ENCODE results near the gene NEURL1B.

DNA sequence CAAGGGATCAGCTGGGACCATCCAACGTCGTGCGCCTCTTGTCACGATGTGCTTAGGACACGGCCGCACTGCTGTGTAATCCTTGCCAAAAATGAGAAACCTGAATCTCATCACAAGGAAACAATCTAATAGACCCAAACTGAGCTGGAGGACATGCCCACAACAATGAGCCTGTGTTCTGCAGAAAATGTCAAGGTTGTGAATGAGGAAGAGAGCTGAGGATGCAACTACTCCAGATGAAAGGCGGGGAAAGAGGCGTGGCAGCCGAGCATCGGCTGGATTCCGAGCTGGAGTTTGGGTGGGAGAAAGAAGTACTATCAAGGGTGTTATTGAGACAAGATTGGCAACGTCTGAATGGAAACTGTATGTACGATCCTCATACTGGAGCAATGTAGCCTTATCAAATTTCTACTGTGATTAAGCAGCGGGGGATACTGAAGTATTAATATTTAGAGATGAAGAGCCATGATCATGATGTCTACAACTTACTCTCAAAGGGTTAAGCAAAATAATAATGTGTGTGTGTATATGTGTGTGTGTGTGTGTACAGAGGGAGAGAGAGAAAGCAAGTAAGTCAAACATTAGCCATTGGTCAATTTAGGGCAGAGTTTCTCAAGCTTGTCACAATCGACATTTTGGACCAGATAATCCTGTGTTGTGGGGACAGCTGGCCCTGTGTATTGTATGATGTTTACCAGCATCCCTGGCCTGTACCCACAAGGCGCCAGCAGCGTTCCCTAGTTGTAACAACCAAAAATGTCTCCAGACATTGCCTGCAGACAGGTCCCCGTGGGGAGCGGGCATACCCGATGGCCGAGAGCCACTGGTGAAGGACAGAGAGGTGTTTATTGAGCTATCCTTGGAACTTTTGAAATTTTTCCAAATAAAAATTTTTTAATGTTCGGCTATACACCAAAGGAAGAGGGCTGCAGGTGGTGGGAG lies 83.5 kb downstream of the NEURL1B start:
- TF ChIP-seq, protein P1, sequence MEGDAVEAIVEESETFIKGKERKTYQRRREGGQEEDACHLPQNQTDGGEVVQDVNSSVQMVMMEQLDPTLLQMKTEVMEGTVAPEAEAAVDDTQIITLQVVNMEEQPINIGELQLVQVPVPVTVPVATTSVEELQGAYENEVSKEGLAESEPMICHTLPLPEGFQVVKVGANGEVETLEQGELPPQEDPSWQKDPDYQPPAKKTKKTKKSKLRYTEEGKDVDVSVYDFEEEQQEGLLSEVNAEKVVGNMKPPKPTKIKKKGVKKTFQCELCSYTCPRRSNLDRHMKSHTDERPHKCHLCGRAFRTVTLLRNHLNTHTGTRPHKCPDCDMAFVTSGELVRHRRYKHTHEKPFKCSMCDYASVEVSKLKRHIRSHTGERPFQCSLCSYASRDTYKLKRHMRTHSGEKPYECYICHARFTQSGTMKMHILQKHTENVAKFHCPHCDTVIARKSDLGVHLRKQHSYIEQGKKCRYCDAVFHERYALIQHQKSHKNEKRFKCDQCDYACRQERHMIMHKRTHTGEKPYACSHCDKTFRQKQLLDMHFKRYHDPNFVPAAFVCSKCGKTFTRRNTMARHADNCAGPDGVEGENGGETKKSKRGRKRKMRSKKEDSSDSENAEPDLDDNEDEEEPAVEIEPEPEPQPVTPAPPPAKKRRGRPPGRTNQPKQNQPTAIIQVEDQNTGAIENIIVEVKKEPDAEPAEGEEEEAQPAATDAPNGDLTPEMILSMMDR (IDR thresholded peaks at IDR 0.05) = no peak
- TF ChIP-seq POLR2A (IDR thresholded peaks at IDR 0.05) = no peak
